CD4-positive, alpha-beta T cell treated with Interleukin-17A for 4 hours (primary cell): Measurements from ENCODE around the gene SMIM33.
"Not testable (repeated sequence)": the region's sequence is repeated elsewhere in the genome, so short reads cannot be mapped to it uniquely, and the experiment has no call there.

ENCODE experiments used
- DNase-seq: peaks from one replicate; pipeline ENCODE4 v3.0.0-alpha.2; 2020; ENCODE audit warnings: mixed read lengths

The SMIM33 gene

DNA sequence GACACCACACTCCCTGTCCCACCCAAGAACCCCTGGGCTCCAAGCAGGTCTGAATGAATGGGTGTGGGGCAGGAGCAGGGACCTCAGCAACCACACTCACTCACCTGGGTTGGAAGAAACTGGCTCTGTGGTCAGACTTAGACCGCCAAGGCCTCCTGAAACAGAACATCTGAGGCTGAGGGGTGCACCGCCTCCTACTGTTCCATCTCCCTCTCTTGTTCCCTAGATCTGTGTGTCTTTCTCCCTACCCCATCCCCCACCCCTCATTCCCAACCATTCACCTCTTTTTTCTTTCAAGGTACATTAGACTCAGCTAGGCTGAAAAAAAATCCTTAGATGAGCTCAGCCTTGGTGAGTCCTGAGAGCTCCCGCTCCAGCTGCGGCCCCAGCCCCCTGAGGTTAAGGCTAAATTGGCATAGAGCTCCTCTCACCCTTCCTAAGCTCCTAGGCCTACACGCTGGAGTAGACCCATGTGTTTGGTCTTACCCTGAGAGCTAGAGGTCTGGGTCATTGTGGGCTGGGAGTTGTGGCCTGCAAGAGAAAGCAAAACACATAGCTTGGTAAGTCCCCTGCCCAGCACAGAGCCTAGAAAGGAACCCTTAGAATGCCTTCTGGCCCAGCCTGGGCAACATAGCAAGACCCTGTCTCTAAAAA, 13.0 kb upstream of the SMIM33 start:
- peak; percentile 38 for DNase-seq

DNA sequence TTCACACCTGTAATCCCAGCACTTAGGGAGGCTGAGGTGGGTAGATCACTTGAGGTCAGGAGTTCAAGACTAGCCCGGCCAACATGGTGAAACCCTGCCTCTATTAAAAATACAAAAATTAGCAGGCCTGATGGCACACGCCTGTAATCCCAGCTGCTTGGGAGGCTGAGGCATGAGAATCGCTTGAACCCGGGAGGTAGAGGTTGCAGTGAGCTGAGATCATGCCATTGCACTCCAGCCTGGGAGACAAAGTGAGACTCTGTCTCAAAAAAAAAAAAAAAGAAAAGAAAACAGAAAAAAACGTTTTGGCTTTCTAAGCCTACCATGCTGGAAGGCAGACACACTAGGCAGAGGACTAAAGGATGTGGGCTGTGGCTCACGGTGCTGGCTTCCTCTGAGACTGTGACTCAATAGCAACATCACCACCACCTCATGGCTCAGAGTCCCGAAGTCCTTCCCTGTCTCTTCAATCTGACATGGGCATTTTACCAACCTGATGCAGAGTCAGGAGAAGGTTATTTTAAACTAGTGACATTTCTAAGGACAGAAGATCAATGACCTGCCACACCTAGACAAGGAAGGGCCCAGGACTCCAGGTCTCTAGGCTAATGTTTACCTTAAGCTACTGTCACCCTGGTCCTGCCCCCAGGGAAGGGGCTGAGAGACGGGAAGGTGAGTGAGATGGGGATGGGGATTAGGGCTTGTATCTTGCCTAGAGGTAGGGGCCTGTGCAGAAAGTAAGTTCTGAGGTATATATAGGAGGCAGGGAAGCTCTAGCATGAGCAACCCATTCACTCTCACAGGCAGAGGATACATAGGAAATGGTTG, 12.0 kb upstream of the SMIM33 start:
- DNase-seq, result peak; percentile 86

DNA sequence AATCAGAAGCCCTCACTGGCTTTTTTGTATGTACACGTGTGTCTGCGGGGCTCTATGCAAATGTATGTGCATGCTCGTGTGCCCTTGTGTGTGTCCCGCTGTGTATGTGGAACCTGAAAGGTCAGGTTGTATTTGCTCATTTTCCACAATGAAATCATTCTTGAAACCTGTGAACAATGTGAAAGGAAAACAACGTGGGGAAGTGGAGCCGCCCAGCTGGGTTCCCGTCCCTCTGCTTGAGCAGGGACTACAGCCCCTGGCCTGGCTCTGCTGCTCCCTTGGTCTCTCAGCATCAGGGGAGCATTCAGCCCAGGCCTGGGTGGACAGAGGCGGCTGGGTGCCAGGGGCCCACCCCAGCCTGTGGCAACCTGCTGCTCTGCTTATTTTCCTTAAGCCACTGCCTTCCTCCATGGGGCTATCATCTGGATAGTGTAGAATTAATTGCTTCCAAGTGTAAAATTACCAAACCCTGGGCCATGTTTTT, 11.3 kb upstream of the SMIM33 start:
- peak; percentile 46 for DNase-seq

DNA sequence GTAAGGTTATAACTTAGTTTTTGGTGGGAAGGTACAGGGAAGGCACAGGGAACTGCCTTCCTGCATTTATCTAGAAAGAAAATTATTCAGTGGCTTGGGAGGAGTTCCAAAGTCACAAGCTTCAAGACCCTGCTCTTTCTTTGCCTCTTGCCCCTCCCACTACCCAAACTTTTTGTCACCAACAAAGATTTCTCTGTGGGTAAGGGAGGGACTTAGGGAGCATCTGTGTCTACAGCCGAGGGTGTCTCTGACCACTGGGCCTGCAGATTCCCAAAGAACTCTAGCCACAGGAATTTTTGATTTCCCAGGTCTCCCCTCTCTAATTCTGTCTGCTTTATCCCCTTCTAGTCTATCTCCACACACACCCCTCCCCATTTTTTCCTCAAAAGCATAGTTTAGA, 10.3 kb upstream of the SMIM33 start:
- DNase-seq, result no peak

DNA sequence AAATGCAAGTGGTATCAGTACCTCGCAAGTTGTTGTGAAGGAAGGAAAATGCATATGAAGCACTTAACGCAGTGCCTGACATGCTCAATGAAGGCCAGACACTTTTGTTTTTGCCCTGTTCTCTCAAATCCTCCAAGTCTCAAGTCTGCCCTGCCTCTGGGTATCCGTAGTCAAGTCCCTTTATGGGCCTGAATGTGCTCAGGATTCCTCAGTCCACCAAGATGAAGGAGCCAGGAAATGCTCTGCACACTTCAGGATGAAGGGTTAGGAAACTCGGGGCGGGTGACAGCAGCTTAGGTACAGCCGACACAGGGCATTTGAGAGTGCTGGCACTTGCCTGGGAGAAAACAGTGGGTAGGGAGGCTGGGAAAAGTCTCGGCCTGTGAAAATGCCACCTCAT, 9.6 kb upstream of the SMIM33 start:
- no peak for DNase-seq

DNA sequence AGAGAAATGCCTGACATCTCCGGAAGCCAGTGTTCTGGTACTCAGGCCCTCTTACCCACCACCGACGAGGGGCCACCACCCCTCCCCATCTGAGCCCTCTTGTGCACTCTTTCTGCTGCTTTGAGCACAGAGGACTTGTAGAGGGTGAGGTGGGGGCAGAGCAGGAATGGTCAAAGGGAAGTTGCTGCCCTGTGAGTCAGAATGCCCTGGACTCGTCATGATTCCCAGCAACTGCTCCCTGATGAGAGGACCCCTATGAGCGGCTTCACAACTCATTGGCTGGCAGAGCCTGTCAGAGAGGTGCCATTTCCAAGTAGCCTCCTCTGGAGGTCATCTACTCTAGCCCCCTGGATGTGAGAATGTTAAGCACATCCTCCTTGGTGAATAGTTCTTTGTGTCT, 9.1 kb upstream of the SMIM33 start:
- DNase-seq, result no peak

DNA sequence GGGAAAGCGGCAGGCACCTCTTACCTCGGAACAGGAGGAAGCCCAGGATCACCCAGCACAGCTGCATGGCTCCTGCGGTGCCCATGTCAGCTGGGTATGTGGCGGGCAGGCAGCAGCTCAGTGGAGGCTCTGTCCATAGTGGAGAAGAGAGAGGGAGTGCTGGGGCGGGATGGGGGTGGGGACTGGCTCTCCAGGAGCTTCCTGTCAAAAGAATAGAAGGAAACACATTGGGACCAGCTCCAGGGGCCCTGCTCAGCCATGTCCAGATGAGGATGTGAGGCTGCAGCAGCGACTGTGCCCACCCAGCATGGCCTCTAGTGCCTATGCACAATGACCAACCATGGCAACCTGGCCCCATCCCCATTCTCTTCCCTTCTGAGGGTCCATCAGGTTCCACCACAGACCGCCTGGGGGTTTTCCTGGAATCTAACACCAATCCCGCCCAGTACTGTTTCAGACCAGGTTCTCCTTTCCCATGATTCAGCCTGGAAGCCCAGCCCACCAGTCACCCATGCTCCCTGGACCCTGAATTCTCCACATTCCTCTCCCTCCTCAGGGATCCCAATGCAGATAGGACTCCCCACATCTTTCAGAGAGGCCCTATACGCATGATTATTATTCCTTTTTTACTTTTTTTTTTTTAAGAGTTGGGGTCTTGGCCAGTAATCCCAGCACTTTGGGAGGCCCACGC, 8.1 kb upstream of the SMIM33 start, which contains the start of gene ECSCR:
Gene ECSCR, minus strand, starts transcription at position 158 of the 691 bp plus-strand sequence. Its CDS starts 73 bp downstream, at position 85.
- no peak for DNase-seq

DNA sequence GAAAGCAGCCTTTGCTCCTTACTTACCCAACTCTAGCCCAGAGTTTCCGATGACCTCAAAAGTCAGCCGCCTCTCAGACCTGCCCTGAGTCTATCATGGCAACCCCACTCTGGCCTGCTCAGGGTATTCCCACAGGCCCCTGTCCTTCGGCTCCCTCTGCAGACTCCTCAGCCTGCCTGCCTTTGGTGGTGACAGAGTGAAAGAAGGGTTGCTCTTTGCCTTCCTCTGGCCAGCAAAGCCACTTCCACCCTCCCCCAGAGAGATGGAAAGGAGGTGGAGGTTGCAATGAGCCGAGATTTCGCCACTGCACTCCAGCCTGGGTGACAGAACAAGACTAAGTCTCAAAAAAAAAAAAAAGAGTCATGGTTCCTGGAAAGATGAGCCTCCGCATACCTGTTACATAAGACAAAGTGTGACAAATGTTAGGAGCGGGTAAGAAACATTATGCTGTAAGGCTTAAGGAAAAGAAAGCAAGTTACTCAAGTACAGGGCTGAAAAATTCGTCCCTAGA, 2.3 kb upstream of the SMIM33 start:
- DNase-seq, result peak; percentile 19

DNA sequence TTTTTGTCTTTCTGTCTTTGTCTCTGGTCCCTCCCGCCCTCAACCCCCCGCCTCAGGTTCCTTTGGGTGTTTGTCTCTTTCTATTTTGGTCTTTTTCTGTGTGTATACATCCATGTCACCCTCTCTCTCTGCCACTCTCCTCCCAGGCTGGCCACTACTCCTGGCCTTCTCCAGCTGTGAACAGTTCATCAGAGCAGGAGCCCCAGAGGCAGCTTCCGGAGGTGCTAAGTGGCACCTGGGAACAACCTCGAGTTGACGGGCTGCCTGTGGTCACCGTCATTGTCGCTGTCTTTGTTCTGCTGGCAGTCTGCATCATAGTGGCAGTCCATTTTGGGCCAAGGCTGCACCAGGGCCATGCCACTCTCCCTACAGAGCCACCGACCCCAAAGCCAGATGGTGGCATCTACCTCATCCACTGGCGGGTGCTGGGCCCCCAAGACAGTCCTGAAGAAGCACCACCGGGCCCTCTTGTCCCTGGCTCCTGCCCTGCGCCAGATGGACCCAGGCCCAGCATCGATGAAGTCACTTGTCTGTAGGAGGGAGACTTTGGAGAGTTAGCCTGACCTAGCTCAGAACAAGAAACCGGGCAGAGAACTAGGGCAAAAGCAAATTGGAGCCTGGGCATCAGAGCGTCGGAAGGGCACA, 1.7 kb downstream of the SMIM33 start:
- DNase-seq, result peak; percentile 46

DNA sequence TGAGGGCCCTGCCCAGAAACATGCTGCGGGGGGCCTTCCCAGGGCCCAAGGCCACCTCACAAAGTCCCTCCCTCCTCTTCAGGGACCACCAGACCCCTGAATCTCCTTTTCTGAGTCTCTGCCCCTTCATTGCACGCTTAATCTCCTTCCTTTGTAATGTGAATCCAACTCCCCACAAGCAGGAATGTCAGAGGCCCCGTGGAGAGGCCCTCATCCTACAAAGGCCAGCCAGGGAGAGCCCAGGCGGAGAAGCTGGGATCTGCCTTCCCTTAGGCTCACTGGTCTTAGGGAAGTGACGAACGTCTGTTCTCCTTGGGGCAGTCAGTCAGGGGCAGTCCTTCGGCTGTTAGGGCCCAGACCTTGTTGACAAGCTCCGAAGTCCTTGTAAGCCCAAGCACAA, 2.3 kb downstream of the SMIM33 start:
- DNase-seq, result no peak

DNA sequence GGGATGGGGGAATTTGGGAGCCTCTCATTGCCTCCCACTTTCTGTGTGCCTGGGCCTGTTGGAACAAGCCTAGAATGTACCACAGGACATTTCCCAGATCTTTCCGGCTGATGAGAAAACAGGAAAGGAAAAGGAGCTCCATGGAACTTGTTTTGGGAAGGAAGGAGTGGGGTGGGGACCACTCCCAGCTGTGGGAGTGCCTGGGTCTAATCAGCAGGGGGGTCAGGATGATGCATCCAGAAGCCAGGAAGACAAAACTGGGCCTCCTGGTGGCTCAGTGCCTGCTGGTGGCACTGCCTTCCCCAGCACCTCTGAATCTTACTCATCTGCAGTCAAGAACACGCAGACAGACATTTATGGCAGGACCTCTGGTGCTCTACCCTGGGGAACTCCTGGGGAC, 2.8 kb downstream of the SMIM33 start:
- peak; percentile 42 for DNase-seq

DNA sequence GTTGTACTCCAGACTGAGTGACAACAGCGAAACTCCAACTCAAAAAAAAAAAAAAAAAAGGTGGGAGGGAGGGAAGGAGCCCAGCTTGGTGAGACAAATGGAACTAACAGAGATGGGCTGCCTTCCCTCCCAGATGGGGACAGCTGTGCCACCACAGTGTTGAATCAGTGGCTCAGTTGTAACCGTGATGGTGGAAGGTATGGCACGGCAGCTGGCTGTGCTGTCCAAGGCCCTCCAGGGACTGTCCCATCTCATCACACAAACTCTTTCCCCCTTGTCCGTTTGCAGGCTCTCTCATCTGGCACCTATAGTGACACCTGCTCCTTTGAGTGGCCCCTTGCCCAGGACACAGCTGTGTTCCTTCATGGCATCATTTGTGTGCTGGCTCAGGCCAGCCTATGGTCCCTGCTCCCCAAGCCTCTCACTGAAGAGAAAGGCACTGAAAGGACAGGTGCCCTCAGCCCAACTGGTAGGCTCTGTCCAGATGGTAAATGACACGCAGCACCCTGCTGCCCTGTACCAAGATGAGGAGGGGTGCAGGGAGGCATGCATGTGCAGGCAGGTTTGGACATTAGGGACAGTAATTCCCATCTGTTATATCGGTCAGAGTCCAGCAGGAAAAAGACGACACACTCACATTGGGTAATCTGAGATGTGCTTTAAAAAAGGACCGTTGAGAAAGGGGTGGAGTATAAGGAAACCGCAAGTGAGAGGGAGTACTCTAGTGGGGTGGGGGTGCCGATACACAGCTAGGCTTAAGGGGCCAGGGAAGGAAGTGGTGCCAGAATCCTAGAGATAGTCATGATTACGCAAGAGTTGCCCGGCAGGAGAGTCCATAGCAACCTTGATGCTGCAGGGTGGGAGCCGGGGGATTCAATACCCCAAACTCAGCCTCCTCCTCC, 4.3 kb downstream of the SMIM33 start:
- peak; percentile 63 for DNase-seq

DNA sequence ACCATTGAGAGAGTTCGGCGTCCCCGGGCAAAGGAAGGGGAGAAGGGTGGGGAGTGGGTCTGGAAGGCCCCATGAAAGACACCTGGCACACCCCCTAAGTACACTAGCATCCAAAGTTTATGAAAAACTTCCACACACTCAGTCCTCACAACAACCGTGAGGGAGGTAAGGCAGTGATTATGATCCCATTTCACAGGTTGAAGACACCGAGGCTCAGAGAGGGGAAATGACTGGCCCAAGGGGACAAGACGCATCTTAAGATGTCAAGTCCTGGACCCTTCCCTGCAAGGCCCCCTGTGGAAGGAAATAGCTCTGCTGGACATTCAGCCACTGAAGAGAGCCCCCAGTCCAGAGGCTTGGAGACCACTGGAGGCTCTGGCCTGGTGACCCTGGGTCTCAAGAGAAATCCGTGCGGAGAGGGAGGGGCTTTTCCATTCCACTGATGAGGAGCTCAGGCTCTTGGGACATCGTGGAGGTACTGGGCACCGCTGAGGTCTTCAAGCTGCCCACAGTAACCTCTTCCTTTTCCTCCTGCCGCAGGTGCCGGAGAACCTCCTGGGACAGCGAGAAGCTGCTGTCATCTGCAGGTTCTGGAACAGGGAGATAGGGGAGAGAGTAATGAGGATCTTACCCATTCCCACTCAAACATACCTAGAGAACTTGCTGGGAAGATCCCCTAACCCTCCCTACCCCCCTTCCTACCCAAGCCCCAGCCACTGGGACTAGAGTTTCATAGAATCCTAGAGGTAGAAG, 5.2 kb downstream of the SMIM33 start:
- DNase-seq, result no peak

DNA sequence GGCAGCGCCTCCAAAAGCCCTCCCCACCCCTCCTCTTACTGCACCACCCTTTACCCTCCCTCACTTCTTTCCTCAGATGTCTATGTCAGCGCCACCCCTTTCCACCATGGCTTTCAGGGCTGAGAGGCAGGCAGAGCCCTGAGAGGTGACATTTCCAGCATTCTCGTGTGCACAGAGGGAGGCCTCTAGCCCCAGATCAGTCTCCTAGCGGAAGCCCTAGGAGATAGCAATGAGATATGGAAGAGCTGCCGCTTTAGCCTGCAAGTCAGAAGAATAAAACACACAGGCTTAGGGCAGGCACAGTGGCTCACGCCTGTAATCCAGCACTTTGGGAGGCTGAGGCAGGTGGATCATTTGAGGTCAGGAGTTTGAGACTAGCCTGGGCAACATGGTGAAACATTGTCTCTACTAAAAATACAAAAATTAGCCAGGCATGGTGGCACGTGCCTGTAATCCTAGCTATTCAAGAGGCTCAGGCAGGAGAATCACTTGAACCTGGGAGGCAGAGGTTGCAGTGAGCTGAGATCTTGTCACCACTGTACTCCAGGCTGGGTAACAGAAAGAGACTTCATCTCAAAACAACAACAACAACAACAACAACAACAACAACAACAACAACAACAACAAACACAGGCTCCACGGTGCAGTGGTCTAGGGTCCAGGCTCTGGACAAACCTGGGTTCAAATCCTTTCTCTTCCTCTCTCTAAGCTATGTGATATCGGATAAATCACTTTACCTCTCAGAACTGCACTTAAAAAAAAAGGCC, 8.0 kb downstream of the SMIM33 start:
- DNase-seq, result not testable (repeated sequence)

DNA sequence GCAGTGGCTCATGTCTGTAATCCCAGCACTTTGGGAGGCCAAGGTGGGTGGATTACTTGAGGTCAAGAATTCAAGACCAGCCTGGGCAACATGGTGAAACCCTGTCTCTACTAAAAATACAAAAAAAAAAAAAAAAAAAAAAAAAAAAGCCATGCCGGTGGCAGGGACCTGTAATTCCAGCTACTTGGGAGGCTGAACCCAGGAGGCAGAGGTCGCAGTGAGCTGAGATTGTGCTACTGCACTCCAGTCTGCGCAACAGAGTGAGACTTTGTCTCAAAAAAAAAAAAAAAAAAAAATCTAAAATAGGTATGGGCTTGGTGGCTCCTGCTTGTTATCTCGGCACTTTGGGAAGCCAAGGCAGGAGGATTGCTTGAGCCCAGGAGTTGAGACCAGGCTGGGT, 8.9 kb downstream of the SMIM33 start:
- DNase-seq, result not testable (repeated sequence)

DNA sequence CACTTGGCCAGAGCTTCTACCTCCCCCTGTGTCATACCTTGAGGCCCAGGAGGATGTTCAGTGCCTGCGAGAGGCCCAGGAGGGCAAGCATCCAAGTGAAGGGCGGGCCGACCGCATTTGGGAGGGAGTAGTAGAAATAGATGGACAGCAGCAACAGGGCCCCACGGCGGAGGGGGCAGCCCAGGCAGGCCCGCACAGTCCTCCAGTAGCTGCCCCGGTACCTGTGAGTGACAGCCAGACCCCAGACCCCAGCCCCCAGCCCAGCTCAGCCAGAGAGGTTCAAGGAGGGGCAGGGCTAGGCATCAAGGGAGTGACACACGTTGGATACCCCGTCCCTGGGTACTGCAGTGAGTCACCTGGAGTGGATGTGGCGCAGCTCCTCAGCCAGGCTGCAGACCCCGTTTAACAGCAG, 10.3 kb downstream of the SMIM33 start:
- DNase-seq, result peak; percentile 78

DNA sequence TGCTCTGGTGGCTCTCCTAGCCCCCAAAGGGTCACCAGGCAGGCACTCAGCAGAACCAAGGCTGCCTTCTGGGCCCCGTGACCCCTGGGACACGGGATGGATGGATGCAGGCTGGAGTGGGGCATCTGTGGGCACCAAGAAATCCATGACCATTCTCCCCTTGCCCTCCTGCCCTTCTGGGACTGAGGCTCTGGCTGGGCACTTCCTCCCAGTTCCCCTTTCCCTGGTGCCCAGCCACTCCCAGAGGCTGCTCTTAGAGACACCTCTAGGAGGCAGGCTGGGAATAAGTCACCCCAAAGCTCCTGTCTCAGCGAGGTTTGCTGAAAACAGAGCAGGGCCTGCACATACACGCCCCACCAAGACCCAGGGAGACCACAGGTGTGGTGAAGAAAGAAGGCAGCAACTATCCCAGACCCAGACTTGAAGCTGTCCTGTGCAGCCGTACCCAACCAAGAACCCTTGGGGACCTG, 10.8 kb downstream of the SMIM33 start:
- peak; percentile 55 for DNase-seq

DNA sequence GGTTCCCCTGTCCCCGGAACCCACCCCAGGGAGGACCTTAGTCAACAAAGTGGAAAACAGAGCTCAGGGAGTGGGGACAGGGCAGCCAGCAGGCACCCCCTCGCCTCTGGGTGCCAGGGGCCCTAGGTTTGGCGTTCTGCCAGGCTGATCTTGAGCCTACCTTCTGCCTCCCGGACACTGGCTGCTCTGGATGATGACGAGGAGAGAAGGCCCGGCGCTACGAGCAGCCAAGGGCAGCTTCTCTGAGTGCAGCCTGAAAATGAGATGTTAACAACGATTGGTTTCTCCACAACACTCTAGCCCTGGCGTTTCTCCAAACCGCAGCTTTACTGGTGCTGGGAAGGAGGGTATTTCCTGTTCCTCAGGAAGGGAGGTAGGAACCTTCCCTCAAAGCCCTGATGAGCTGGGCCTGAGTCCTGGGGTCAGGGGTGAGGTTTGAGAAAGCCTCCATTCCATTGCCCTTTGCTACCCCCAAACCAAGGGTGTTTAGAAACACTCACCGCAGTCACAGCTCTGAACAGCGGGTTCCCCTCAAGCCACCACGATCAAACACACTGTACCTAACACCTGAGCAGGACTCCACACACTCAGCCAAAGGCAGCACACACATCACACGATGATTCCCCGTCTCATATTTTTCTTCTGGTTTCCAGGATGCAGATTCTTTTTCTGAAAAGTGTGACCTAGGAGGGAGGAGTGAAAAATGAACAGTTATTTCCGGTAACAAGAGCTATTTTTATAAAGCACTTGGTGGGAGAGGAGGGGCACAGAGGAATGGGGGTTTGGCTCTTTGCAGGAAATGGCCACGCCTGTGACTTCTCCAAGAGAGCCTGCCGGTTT, 11.5 kb downstream of the SMIM33 start, which contains the start of gene STING1:
Gene STING1, minus strand, starts transcription at position 709 of the 840 bp plus-strand sequence. CDS start 1,054 bp downstream, outside the sequence.
- DNase-seq, result peak; percentile 81

DNA sequence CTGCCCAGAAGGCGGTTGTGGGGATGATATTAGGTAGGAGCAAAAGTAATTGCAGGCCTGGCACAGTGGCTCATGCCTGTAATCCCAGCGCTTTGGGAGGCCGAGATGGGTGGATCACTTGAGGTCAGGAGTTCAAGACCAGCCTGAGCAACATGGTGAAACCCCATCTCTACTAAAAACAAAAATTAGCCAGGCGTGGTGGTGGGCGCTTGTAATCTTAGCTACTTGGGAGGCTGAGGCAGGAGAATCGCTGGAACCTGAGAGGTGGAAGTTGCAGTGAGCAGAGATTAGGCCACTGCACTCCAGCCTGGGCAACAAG, 12.0 kb downstream of the SMIM33 start:
- DNase-seq, result not testable (repeated sequence)
